SK-N-SH (cell line): ENCODE results near the gene SIDT2.
"Not testable (repeated sequence)": the region's sequence is repeated elsewhere in the genome, so short reads cannot be mapped to it uniquely, and the experiment has no call there.

Experiments used
- CHD2 ChIP-seq: fragments of 150-350 bp; IDR thresholded peaks from 2 replicates; pipeline ENCODE4 v1.6.1; 2018; ENCODE audit warnings: low read length; ENCODE audit not compliant: partially characterized antibody
- EP300 ChIP-seq, 2 experiments: IDR thresholded peaks; 2 replicates each; pipeline versions ENCODE4 v1.4.0 to v1.6.1; 2012; ENCODE audit warnings: borderline replicate concordance in 1 of 2, low read depth in 1 of 2, low read length in 1 of 2
- EZH2phosphoT487 ChIP-seq: fragments of 200-600 bp; sonication (generic); IDR thresholded peaks from 2 replicates; pipeline ENCODE4 v1.6.1; 2017; ENCODE audit warnings: low read depth, mixed run types, mild to moderate bottlenecking, antibody characterized with exemption, moderate library complexity, borderline replicate concordance
- FOXJ3 ChIP-seq: sonication (generic); formaldehyde crosslinking; IDR thresholded peaks from 2 replicates; pipeline ENCODE4 v1.5.1; 2020; ENCODE audit warnings: mild to moderate bottlenecking, missing genetic modification reagents
- POLR2AphosphoS5 ChIP-seq: IDR thresholded peaks from 2 replicates; pipeline ENCODE4 v1.6.1; 2012; ENCODE audit warnings: low read depth, low read length
- RAD21 ChIP-seq: IDR thresholded peaks from 2 replicates; pipeline ENCODE4 v1.6.1; 2012; ENCODE audit warnings: mild to moderate bottlenecking, low read length
- RFX5 ChIP-seq: IDR thresholded peaks from 2 replicates; pipeline ENCODE4 v1.6.1; 2012; ENCODE audit warnings: mild to moderate bottlenecking, improper control_type of control experiment, low read length
- TAF1 ChIP-seq: IDR thresholded peaks from 2 replicates; pipeline ENCODE4 v1.6.1; 2012; ENCODE audit warnings: low read depth, mild to moderate bottlenecking, low read length, moderate library complexity, borderline replicate concordance
- TF ChIP-seq, protein P1 (sequence below): fragments of 200-600 bp; sonication (generic); IDR thresholded peaks from 2 replicates; pipeline ENCODE4 v1.6.1; 2017; ENCODE audit warnings: antibody characterized with exemption, mild to moderate bottlenecking, moderate library complexity
- TF ChIP-seq, protein P2 (sequence below): IDR thresholded peaks from 2 replicates; pipeline ENCODE4; 2012
- TF ChIP-seq, protein P3 (sequence below): fragments of 150-350 bp; IDR thresholded peaks from 2 replicates; pipeline ENCODE4 v1.6.1; 2017; ENCODE audit warnings: antibody characterized with exemption, low read length, low read depth, borderline replicate concordance
- TF ChIP-seq, protein P4 (sequence below): IDR thresholded peaks from 2 replicates; pipeline ENCODE4 v1.4.0; 2012; ENCODE audit warnings: low read depth, borderline replicate concordance
- TF ChIP-seq, protein P5 (sequence below): fragments of 150-350 bp; IDR thresholded peaks from 2 replicates; pipeline ENCODE4 v1.6.1; 2016; ENCODE audit warnings: mild to moderate bottlenecking, low read depth, low read length

DNA sequence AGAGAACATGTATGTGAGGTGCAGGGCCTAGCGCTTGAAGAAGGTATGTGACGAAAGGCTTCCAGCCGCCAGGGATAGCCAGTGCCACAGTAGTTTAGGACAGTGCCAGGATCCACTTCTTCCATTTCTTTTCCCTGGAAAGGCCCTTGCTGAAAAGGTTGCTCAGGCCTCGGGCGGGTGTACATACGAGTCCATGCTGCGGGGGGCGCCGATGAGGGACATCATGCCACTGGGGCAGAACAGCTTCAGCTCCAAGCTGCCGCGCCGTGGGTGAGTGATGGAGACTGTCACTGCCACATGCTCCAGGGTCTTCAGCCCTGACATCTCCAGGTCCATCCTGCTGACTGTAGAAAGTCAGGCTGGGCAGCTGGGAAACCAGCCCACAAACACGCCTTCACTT, 30.2 kb downstream of the SIDT2 start:
- not testable (repeated sequence) for TF ChIP-seq EZH2phosphoT487; FOXJ3 (CRISPR knock-in tag); RAD21; RFX5; CHD2; EP300 (IDR thresholded peaks at IDR 0.05; ENCODE audit: borderline replicate concordance in 1 of 2, low read depth in 1 of 2, low read length in 1 of 2); TAF1; POLR2AphosphoS5
- TF ChIP-seq, protein P1, sequence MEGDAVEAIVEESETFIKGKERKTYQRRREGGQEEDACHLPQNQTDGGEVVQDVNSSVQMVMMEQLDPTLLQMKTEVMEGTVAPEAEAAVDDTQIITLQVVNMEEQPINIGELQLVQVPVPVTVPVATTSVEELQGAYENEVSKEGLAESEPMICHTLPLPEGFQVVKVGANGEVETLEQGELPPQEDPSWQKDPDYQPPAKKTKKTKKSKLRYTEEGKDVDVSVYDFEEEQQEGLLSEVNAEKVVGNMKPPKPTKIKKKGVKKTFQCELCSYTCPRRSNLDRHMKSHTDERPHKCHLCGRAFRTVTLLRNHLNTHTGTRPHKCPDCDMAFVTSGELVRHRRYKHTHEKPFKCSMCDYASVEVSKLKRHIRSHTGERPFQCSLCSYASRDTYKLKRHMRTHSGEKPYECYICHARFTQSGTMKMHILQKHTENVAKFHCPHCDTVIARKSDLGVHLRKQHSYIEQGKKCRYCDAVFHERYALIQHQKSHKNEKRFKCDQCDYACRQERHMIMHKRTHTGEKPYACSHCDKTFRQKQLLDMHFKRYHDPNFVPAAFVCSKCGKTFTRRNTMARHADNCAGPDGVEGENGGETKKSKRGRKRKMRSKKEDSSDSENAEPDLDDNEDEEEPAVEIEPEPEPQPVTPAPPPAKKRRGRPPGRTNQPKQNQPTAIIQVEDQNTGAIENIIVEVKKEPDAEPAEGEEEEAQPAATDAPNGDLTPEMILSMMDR: peak; percentile 21; the same call in 1 of the 2 replicates
- TF ChIP-seq, protein P2, sequence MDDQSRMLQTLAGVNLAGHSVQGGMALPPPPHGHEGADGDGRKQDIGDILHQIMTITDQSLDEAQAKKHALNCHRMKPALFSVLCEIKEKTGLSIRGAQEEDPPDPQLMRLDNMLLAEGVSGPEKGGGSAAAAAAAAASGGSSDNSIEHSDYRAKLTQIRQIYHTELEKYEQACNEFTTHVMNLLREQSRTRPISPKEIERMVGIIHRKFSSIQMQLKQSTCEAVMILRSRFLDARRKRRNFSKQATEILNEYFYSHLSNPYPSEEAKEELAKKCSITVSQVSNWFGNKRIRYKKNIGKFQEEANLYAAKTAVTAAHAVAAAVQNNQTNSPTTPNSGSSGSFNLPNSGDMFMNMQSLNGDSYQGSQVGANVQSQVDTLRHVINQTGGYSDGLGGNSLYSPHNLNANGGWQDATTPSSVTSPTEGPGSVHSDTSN: not testable (repeated sequence)
- TF ChIP-seq, protein P3, sequence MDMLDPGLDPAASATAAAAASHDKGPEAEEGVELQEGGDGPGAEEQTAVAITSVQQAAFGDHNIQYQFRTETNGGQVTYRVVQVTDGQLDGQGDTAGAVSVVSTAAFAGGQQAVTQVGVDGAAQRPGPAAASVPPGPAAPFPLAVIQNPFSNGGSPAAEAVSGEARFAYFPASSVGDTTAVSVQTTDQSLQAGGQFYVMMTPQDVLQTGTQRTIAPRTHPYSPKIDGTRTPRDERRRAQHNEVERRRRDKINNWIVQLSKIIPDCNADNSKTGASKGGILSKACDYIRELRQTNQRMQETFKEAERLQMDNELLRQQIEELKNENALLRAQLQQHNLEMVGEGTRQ: not testable (repeated sequence)
- TF ChIP-seq, protein P4, sequence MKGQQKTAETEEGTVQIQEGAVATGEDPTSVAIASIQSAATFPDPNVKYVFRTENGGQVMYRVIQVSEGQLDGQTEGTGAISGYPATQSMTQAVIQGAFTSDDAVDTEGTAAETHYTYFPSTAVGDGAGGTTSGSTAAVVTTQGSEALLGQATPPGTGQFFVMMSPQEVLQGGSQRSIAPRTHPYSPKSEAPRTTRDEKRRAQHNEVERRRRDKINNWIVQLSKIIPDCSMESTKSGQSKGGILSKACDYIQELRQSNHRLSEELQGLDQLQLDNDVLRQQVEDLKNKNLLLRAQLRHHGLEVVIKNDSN: not testable (repeated sequence)
- TF ChIP-seq, protein P5, sequence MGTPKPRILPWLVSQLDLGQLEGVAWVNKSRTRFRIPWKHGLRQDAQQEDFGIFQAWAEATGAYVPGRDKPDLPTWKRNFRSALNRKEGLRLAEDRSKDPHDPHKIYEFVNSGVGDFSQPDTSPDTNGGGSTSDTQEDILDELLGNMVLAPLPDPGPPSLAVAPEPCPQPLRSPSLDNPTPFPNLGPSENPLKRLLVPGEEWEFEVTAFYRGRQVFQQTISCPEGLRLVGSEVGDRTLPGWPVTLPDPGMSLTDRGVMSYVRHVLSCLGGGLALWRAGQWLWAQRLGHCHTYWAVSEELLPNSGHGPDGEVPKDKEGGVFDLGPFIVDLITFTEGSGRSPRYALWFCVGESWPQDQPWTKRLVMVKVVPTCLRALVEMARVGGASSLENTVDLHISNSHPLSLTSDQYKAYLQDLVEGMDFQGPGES: not testable (repeated sequence)
